Activated CD8-positive, alpha-beta T cell treated with anti-CD3 and anti-CD28 coated beads, Interleukin-2, amount 10 ng/mL, durations not matched to agents 7 days and 5 days (primary cell): Measurements from ENCODE around the gene NEUROG1. TPM values are rescaled to one million over a fixed set of nuclear protein-coding genes. Genes with fewer than 3 reads are reported as not detected.
A peak's percentile ranks its signal among the peaks of the same experiment; 100 is the strongest.

ENCODE experiments used
- ATAC-seq: fragments of 150-1000 bp; cut with Tn5 transposase; one replicate; pipeline ENCODE4 v1.10.0; 2021; ENCODE audit warnings: moderate library complexity
- CTCF ChIA-PET: fragments of 350-600 bp; sonication (Branson Sonifier 250); formaldehyde crosslinking; loops from one replicate; lab custom pipeline; 2021; ENCODE audit warnings: antibody characterized with exemption; lab: Charles Lee
- POLR2A ChIA-PET: fragments of 350-600 bp; sonication (Branson Sonifier 250); formaldehyde crosslinking; loops from one replicate; lab custom pipeline; 2021; ENCODE audit warnings: antibody characterized with exemption; lab: Charles Lee
- DNase-seq: peaks from one replicate; pipeline ENCODE4 v3.0.0-alpha.2; 2020
- H3K27ac Mint-ChIP-seq: one replicate; pipeline ENCODE4 v1.8.0; 2021; ENCODE audit warnings: mild to moderate bottlenecking, mixed read lengths
- H3K27me3 Mint-ChIP-seq: one replicate; pipeline ENCODE4 v1.8.0; 2021; ENCODE audit warnings: low read depth, mixed read lengths
- H3K36me3 Mint-ChIP-seq: one replicate; pipeline ENCODE4 v1.8.0; 2021; ENCODE audit warnings: low read depth, mixed read lengths
- H3K4me1 Mint-ChIP-seq: one replicate; pipeline ENCODE4 v1.8.0; 2021; ENCODE audit warnings: low read depth, mixed read lengths
- H3K4me3 Mint-ChIP-seq: one replicate; pipeline ENCODE4 v1.8.0; 2021; ENCODE audit warnings: mild to moderate bottlenecking, mixed read lengths
- H3K9me3 Mint-ChIP-seq: one replicate; pipeline ENCODE4 v1.8.0; 2022; ENCODE audit warnings: mixed read lengths; ENCODE audit not compliant: insufficient read depth
- total RNA-seq, 2 experiments: library from RNA; stranded (reverse); gene quantifications; one replicate each; pipeline ENCODE4 v1.2.3, GENCODE V29; 2021

NEUROG1 gene
- total RNA-seq, 2 experiments from 2014 or later = not detected

DNA sequence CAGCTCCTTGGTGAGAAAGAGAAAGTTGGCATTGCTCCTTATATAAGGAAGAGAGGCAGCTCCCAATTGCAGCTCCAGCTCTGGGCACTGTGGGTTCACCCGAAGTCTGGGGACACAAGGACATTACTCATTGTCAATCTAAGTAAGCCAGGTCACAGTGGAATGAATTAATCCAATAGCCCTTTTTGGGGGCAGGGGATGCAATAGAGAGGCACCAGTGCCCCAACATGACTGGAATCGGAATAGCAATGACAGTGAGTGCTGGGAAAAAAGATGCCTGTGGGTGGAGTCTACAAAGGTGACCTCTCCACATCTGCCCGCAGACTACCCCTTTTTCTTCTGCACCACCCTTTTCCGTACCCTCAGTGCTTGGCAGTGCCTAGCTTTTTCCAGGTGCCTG, 11.1 kb upstream of the NEUROG1 start:
- Mint-ChIP-seq H3K27me3 (peaks cover 80% of the 10 kb centered on the region), H3K4me1 (peaks cover 12% of the 10 kb centered on the region), H3K27ac (no peak overlapping the region), H3K4me3 (no peak overlapping the region), H3K9me3 (no peaks in the 10 kb centered on the region), H3K36me3 (peaks cover 4% of the 10 kb centered on the region)
- DNase-seq (no peak), ATAC-seq (no peak)
- CTCF ChIA-PET = interaction anchor here (1.6 to 10.5 kb wide), 2 partner anchors 17 to 81 kb away, joined by 5 to 188 read pairs; no protein-coding TSS in a partner anchor
- POLR2A ChIA-PET = no interaction called here

- CTCF ChIA-PET = interaction anchor here (1.6 to 10.5 kb wide), 2 partner anchors 18 to 80 kb away, joined by 5 to 188 read pairs; no protein-coding TSS in a partner anchor
- Mint-ChIP-seq H3K27me3 (peaks cover 84% of the 10 kb centered on the region), H3K4me1 (peaks cover 12% of the 10 kb centered on the region), H3K36me3 (peaks cover 4% of the 10 kb centered on the region), H3K4me3 (no peak overlapping the region), H3K27ac (no peak overlapping the region), H3K9me3 (no peaks in the 10 kb centered on the region)
- POLR2A ChIA-PET = no interaction called here
- DNase-seq (no peak), ATAC-seq (no peak)
These were observed 10.3 kb upstream of the NEUROG1 start for GRCh38 chr5:135546101-135546500.

- ATAC-seq (no peak), DNase-seq (no peak)
- Mint-ChIP-seq H3K9me3 (no peaks in the 10 kb centered on the region), H3K27ac (no peak overlapping the region), H3K4me3 (peak overlapping the region; percentile 80), H3K4me1 (peaks cover 12% of the 10 kb centered on the region), H3K36me3 (peaks cover 4% of the 10 kb centered on the region), H3K27me3 (peaks cover 88% of the 10 kb centered on the region)
- ChIA-PET POLR2A (no interaction called here), CTCF (interaction anchor here (0.7 to 1.1 kb wide), 2 partner anchors 21 to 79 kb away, joined by 3 to 5 read pairs; no protein-coding TSS in a partner anchor)
These were observed 9.3 kb upstream of the NEUROG1 start for GRCh38 chr5:135545099-135545498.

DNA sequence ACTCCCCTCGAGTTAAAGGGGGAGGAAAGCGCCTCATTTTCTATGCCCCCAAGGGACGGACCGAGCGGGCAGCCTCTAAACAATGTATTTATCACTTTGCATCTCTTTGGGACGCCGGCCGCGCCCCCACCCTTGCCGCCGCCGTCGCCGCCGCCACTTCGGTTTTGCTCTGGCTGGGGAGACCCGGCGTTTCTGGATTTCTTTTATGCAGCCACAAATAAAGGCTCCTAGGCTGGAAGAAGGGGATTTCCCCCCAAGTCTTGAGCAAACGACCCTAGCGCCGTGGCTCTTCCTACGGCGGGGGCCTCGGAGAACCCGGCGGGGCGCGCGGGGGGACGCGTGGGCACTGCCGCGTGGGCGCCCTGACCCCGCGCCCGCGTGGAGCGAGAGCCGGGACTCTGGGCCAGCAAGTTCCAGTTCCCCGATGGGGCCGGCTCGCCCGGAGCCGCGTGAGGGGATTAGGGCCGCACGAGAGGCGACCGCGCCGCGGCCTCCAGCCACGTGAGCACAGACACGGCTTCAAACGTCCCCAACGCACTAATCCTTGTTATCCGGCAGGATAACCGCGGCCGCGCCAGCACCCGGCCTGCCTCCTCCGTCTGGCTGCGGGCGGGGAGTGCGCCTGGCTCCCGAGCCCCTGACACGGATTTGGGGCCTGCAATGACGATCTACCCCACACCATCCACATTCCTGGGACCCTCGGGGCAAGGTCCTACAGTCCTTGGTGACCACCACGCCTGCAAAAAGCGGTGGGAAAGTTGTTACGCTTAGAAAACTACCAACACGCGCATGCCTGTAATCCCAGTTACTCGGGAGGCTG, 7.9 kb upstream of the NEUROG1 start:
- ATAC-seq (peak; percentile 34), DNase-seq (no peak)
- peaks cover 88% of the 10 kb centered on the region for H3K27me3 Mint-ChIP-seq
- ChIA-PET POLR2A (no interaction called here), CTCF (interaction anchor here (1.3 to 2.9 kb wide), 3 partner anchors 7 to 81 kb away, joined by 3 to 10 read pairs (median 5); no protein-coding TSS in a partner anchor)
- H3K27ac Mint-ChIP-seq = no peak overlapping the region
- peak overlapping the region; percentile 80 for H3K4me3 Mint-ChIP-seq
- peaks cover 4% of the 10 kb centered on the region for H3K36me3 Mint-ChIP-seq
- no peaks in the 10 kb centered on the region for H3K9me3 Mint-ChIP-seq
- H3K4me1 Mint-ChIP-seq = peaks cover 12% of the 10 kb centered on the region

DNA sequence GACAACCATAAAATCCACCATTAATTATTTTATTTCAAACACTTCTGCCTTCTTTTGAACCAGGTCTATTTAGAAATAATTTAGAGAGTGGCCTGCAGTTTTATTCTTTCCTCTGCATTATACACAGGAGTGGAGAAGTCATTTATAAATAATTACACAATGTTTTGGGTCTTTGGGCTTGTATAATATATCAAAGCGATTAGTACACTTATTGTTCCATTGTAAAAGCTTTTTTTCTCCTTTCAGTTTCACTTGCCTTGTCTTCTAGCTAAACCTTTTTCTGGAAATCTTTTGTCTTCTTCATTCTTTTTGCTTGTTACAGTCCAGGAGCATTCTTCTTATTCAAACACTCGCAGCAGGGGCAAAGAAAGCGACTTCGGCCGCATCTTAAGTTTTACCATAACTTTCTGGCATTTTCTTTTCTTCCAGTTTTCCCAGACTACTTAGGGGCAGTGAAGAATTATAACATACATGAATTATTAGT, 7.3 kb upstream of the NEUROG1 start:
- Mint-ChIP-seq H3K36me3 (peaks cover 4% of the 10 kb centered on the region), H3K4me3 (peak overlapping the region; percentile 38), H3K4me1 (peaks cover 12% of the 10 kb centered on the region), H3K27me3 (peaks cover 85% of the 10 kb centered on the region), H3K27ac (no peak overlapping the region), H3K9me3 (no peaks in the 10 kb centered on the region)
- DNase-seq (no peak), ATAC-seq (no peak)
- POLR2A ChIA-PET = no interaction called here
- CTCF ChIA-PET = interaction anchor here (0.9 to 2.9 kb wide), 7 partner anchors 8 to 85 kb away, joined by 3 to 10 read pairs (median 3); no protein-coding TSS in a partner anchor

GRCh38 chr5:135541807-135542502, 6.2 kb upstream of the NEUROG1 start:
- H3K27ac Mint-ChIP-seq = no peak overlapping the region
- peaks cover 87% of the 10 kb centered on the region for H3K27me3 Mint-ChIP-seq
- H3K4me3 Mint-ChIP-seq = no peak overlapping the region
- DNase-seq (no peak), ATAC-seq (no peak)
- ChIA-PET CTCF (interaction anchor here (0.9 to 2.9 kb wide), 8 partner anchors 9 to 84 kb away, joined by 3 to 10 read pairs (median 3); no protein-coding TSS in a partner anchor), POLR2A (interaction anchor here (0.7 kb wide), 1 partner anchor 19 kb away, joined by 3 read pairs; no protein-coding TSS in a partner anchor)
- no peaks in the 10 kb centered on the region for H3K9me3 Mint-ChIP-seq
- peaks cover 4% of the 10 kb centered on the region for H3K36me3 Mint-ChIP-seq
- H3K4me1 Mint-ChIP-seq = peaks cover 12% of the 10 kb centered on the region

GRCh38 chr5:135539430-135540005, 3.8 kb upstream of the NEUROG1 start:
- H3K27ac Mint-ChIP-seq = no peak overlapping the region
- POLR2A ChIA-PET = no interaction called here
- H3K9me3 Mint-ChIP-seq = no peaks in the 10 kb centered on the region
- H3K4me1 Mint-ChIP-seq = peaks cover 19% of the 10 kb centered on the region
- DNase-seq = no peak
- H3K27me3 Mint-ChIP-seq = peaks cover 85% of the 10 kb centered on the region
- peaks cover 4% of the 10 kb centered on the region for H3K36me3 Mint-ChIP-seq
- no peak overlapping the region for H3K4me3 Mint-ChIP-seq
- CTCF ChIA-PET = no interaction called here
- ATAC-seq = no peak

DNA sequence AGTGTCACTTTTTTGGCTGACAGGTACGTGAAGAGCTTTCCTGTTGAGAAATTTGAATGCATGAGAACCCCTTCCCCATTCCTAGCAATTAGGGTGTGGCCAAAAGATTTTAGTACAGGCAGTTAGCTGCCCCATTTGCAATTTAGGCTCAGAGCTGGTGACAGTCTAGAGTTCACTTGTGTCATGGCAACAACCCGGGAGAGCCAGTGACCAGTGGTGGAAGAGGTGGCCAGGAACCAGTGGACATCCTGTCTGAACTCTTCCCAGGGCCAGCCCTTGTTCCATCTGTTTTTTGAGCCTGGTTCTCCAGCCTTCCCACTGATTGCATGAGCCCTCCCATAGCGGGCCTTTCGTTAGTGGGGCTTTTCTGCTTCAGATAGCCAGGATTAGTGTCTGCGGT, 2.5 kb upstream of the NEUROG1 start:
- Mint-ChIP-seq H3K9me3 (no peaks in the 10 kb centered on the region), H3K27me3 (peaks cover 89% of the 10 kb centered on the region), H3K4me3 (no peak overlapping the region), H3K4me1 (peaks cover 12% of the 10 kb centered on the region), H3K27ac (no peak overlapping the region), H3K36me3 (no peaks in the 10 kb centered on the region)
- DNase-seq = no peak
- POLR2A ChIA-PET = no interaction called here
- no peak for ATAC-seq
- CTCF ChIA-PET = interaction anchor here (0.9 to 1.7 kb wide), 2 partner anchors 28 to 78 kb away, joined by 3 to 4 read pairs; no protein-coding TSS in a partner anchor

GRCh38 chr5:135537745-135538144, 2.0 kb upstream of the NEUROG1 start:
- peaks cover 89% of the 10 kb centered on the region for H3K27me3 Mint-ChIP-seq
- no peak for DNase-seq
- H3K9me3 Mint-ChIP-seq = no peaks in the 10 kb centered on the region
- ChIA-PET POLR2A (no interaction called here), CTCF (interaction anchor here (0.9 to 1.7 kb wide), 2 partner anchors 29 to 77 kb away, joined by 3 to 4 read pairs; no protein-coding TSS in a partner anchor)
- H3K27ac Mint-ChIP-seq = no peak overlapping the region
- no peak for ATAC-seq
- no peaks in the 10 kb centered on the region for H3K36me3 Mint-ChIP-seq
- no peak overlapping the region for H3K4me3 Mint-ChIP-seq
- H3K4me1 Mint-ChIP-seq = peaks cover 8% of the 10 kb centered on the region

DNA sequence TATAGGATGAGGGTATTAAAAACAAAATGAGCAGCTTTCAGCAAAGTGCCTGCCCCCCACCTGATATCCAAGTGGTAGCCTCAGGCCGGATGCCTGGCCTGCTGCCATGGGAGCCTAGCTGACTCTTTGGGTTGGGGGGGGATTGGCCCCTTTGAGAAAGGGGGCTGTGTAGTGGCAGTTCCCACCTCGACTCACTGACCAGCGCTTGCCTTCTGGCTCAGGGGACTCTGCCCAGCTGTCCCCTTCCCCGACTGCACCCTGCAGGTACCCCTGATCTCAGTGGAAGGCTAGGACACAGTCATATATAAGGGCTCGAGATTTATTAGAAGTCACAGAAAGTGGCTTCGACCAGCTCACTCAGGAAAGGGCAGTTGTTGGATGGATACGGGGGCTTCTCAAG, 1.5 kb upstream of the NEUROG1 start:
- Mint-ChIP-seq H3K27me3 (peaks cover 89% of the 10 kb centered on the region), H3K9me3 (no peaks in the 10 kb centered on the region), H3K4me3 (no peak overlapping the region), H3K4me1 (peaks cover 8% of the 10 kb centered on the region), H3K36me3 (no peaks in the 10 kb centered on the region), H3K27ac (no peak overlapping the region)
- ChIA-PET CTCF (interaction anchor here (0.8 to 1.7 kb wide), 2 partner anchors 29 to 77 kb away, joined by 3 read pairs; no protein-coding TSS in a partner anchor), POLR2A (no interaction called here)
- DNase-seq (no peak), ATAC-seq (no peak)

DNA sequence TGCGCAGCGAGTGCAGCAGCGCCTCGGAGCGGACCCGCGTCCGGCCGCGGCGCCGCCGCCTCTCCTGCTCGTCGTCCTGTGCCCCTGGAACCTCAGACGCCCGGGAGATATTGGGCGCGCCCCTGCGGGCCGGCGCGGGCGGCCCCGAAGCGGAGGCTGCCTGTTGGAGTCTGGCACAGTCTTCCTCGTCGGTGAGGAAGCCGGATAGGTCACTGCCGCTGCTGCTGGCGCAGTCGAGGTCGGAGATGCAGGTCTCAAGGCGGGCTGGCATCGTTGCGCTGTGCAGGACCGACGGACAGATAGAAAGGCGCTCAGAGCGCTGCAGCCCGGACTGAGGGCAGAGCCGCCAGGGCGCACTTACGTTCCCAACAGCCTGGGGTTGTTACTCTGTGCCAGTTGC, 344 bp downstream of the NEUROG1 start:
- DNase-seq = no peak
- H3K4me3 Mint-ChIP-seq = no peak overlapping the region
- no peak for ATAC-seq
- no peaks in the 10 kb centered on the region for H3K9me3 Mint-ChIP-seq
- peaks cover 8% of the 10 kb centered on the region for H3K4me1 Mint-ChIP-seq
- no peak overlapping the region for H3K27ac Mint-ChIP-seq
- no peaks in the 10 kb centered on the region for H3K36me3 Mint-ChIP-seq
- ChIA-PET POLR2A (no interaction called here), CTCF (no interaction called here)
- H3K27me3 Mint-ChIP-seq = peaks cover 84% of the 10 kb centered on the region
